SK-N-SH (cell line): Measurements from ENCODE around the gene KCNT1. TPM values are rescaled to one million over a fixed set of nuclear protein-coding genes. Genes with fewer than 3 reads are reported as not detected.

Experiments used
- CTCF ChIA-PET: fragments of 300-600, 350-600 bp; formaldehyde crosslinking; extraction: SDS; loops from one replicate; lab custom pipeline; 2021; lab: Yijun Ruan, JAX
- POLR2A ChIA-PET: fragments of 350-600 bp; sonication (Branson Sonifier 250); formaldehyde crosslinking; extraction: SDS; loops from one replicate; lab custom pipeline; 2020; ENCODE audit warnings: antibody characterized with exemption, inconsistent platforms; lab: Yijun Ruan, JAX
- DNase-seq: peaks from one replicate; pipeline ENCODE4 v3.0.0; 2012
- H2AFZ ChIP-seq: fragments of 200-600 bp; sonication (generic); 2 replicates; pipeline ENCODE4 v1.8.1; 2016; ENCODE audit warnings: antibody characterized with exemption, mild to moderate bottlenecking, low read depth
- H3F3A ChIP-seq: fragments of 200-600 bp; sonication (generic); replicated peaks from 2 replicates; pipeline ENCODE3; 2016; ENCODE audit warnings: antibody characterized with exemption, mild to moderate bottlenecking; ENCODE audit not compliant: insufficient read depth
- H3K27ac ChIP-seq, 2 experiments: fragments of 200-500 bp in 1 of 2; fragments of 200-600 bp in 1 of 2; sonication (Bioruptor generic) in 1 of 2; sonication (generic), shearing (Covaris generic) in 1 of 2; 2 replicates each; pipeline versions ENCODE4 v1.5.1 to v1.6.1; 2014 to 2016; ENCODE audit warnings: low read depth in 2 of 2, inconsistent platforms in 1 of 2, low read length in 1 of 2, mild to moderate bottlenecking in 1 of 2, mixed read lengths in 1 of 2
- H3K27me3 ChIP-seq: fragments of 200-600 bp; sonication (generic), shearing (Covaris generic); 2 replicates; pipeline ENCODE4 v1.6.1; 2016; ENCODE audit warnings: mixed run types; ENCODE audit not compliant: insufficient read depth
- H3K36me3 ChIP-seq, 2 experiments: fragments of 200-500 bp in 1 of 2; fragments of 200-600 bp in 1 of 2; sonication (Bioruptor generic) in 1 of 2; sonication (generic) in 1 of 2; replicated peaks in 1 of 2; 2 replicates each; pipeline versions ENCODE3 to v1.5.1; 2014 to 2016; ENCODE audit warnings: low read length in 1 of 2, mild to moderate bottlenecking in 1 of 2; ENCODE audit not compliant: insufficient read depth in 2 of 2, control insufficient read depth in 1 of 2
- H3K4me1 ChIP-seq, 2 experiments: fragments of 200-500 bp in 1 of 2; fragments of 200-600 bp in 1 of 2; sonication (Bioruptor generic) in 1 of 2; sonication (generic), shearing (Covaris generic) in 1 of 2; 2 replicates each; pipeline versions ENCODE4 v1.5.1 to v1.6.1; 2014 to 2016; ENCODE audit warnings: low read depth in 1 of 2, low read length in 1 of 2, mixed run types in 1 of 2; ENCODE audit not compliant: insufficient read depth in 2 of 2, control insufficient read depth in 1 of 2
- H3K4me2 ChIP-seq: fragments of 200-600 bp; sonication (generic), shearing (Covaris generic); 2 replicates; pipeline ENCODE4 v1.6.1; 2017; ENCODE audit warnings: mixed run types
- H3K4me3 ChIP-seq, 2 experiments: fragments of 200-500 bp in 1 of 2; fragments of 200-600 bp in 1 of 2; sonication (Bioruptor generic) in 1 of 2; sonication (generic), shearing (Covaris generic) in 1 of 2; 2 replicates each; pipeline versions ENCODE4 v1.5.1 to v1.8.1; 2014 to 2016; ENCODE audit warnings: low read depth in 2 of 2, inconsistent platforms in 1 of 2, low read length in 1 of 2, mild to moderate bottlenecking in 1 of 2, mixed read lengths in 1 of 2, moderate library complexity in 1 of 2
- H3K79me2 ChIP-seq: fragments of 200-600 bp; sonication (generic); 2 replicates; pipeline ENCODE4 v1.8.1; 2017; ENCODE audit warnings: mild to moderate bottlenecking; ENCODE audit not compliant: insufficient read depth
- H3K9ac ChIP-seq: fragments of 200-600 bp; sonication (generic); 2 replicates; pipeline ENCODE4 v1.6.1; 2017; ENCODE audit warnings: mixed run types
- H3K9me2 ChIP-seq: fragments of 200-600 bp; sonication (generic); 2 replicates; pipeline ENCODE4 v1.6.1; 2017; ENCODE audit warnings: mixed run types
- H3K9me3 ChIP-seq: fragments of 200-600 bp; sonication (generic); 2 replicates; pipeline ENCODE4 v1.6.1; 2017; ENCODE audit warnings: mixed run types, mild to moderate bottlenecking, moderate library complexity
- H4K20me1 ChIP-seq: fragments of 200-600 bp; sonication (generic); 2 replicates; pipeline ENCODE4 v1.6.1; 2017; ENCODE audit warnings: mild to moderate bottlenecking, mixed run types; ENCODE audit not compliant: insufficient read depth
- EP300 ChIP-seq, 2 experiments: IDR thresholded peaks; 2 replicates each; pipeline versions ENCODE4 v1.4.0 to v1.6.1; 2012; ENCODE audit warnings: borderline replicate concordance in 1 of 2, low read depth in 1 of 2, low read length in 1 of 2
- EZH2phosphoT487 ChIP-seq: fragments of 200-600 bp; sonication (generic); IDR thresholded peaks from 2 replicates; pipeline ENCODE4 v1.6.1; 2017; ENCODE audit warnings: low read depth, mixed run types, mild to moderate bottlenecking, antibody characterized with exemption, moderate library complexity, borderline replicate concordance
- FOSL2 ChIP-seq: IDR thresholded peaks from 2 replicates; pipeline ENCODE4 v1.4.0; 2012; ENCODE audit warnings: low read depth, mild to moderate bottlenecking, moderate library complexity, borderline replicate concordance
- FOXM1 ChIP-seq: IDR thresholded peaks from 2 replicates; pipeline ENCODE4 v1.4.0; 2012; ENCODE audit warnings: low read depth, mild to moderate bottlenecking
- GABPA ChIP-seq: IDR thresholded peaks from 2 replicates; pipeline ENCODE4 v1.4.0; 2012; ENCODE audit warnings: low read depth, mild to moderate bottlenecking
- GATA2 ChIP-seq: sonication (generic); formaldehyde crosslinking; IDR thresholded peaks from 2 replicates; pipeline ENCODE4 v1.5.0; 2020; ENCODE audit warnings: mild to moderate bottlenecking, missing genetic modification reagents
- JUND ChIP-seq: IDR thresholded peaks from 2 replicates; pipeline ENCODE4 v1.4.0; 2012
- MEF2A ChIP-seq: IDR thresholded peaks from 2 replicates; pipeline ENCODE4 v1.4.0; 2012; ENCODE audit warnings: low read depth, borderline replicate concordance
- NFIC ChIP-seq: IDR thresholded peaks from 2 replicates; pipeline ENCODE4 v1.4.0; 2012; ENCODE audit warnings: borderline replicate concordance
- NRF1 ChIP-seq: IDR thresholded peaks from 2 replicates; pipeline ENCODE4 v1.6.1; 2012; ENCODE audit warnings: low read depth, mild to moderate bottlenecking, low read length
- PBX3 ChIP-seq: IDR thresholded peaks from 2 replicates; pipeline ENCODE4; 2012
- POLR2AphosphoS5 ChIP-seq: IDR thresholded peaks from 2 replicates; pipeline ENCODE4 v1.6.1; 2012; ENCODE audit warnings: low read depth, low read length
- RAD21 ChIP-seq: IDR thresholded peaks from 2 replicates; pipeline ENCODE4 v1.6.1; 2012; ENCODE audit warnings: mild to moderate bottlenecking, low read length
- RXRA ChIP-seq: IDR thresholded peaks from 2 replicates; pipeline ENCODE4 v1.4.0; 2012; ENCODE audit warnings: low read depth, mild to moderate bottlenecking, borderline replicate concordance
- TAF1 ChIP-seq: IDR thresholded peaks from 2 replicates; pipeline ENCODE4 v1.6.1; 2012; ENCODE audit warnings: low read depth, mild to moderate bottlenecking, low read length, moderate library complexity, borderline replicate concordance
- TCF12 ChIP-seq: IDR thresholded peaks from 2 replicates; pipeline ENCODE4 v1.4.0; 2012
- TEAD4 ChIP-seq: IDR thresholded peaks from 2 replicates; pipeline ENCODE4 v1.4.0; 2012; ENCODE audit warnings: mild to moderate bottlenecking, borderline replicate concordance; ENCODE audit not compliant: insufficient read depth
- USF2 ChIP-seq: fragments of 150-350 bp; IDR thresholded peaks from 2 replicates; pipeline ENCODE4 v1.6.1; 2017; ENCODE audit warnings: antibody characterized with exemption, low read length, low read depth, borderline replicate concordance
- YY1 ChIP-seq: IDR thresholded peaks from 2 replicates; pipeline ENCODE4 v1.4.0; 2012; ENCODE audit warnings: low read depth, mild to moderate bottlenecking
- WGBS: methylation state at CpG from one replicate; pipeline ENCODE4 v1.1.6; 2017; ENCODE audit warnings: low lambda C conversion rate; 5-methylcytosine and 5-hydroxymethylcytosine counted together
- polyA plus RNA-seq, 3 experiments: library from polyadenylated mRNA; depleted of rRNA; stranded (reverse); fragments of >200 nt; gene quantifications; 2 replicates each; pipeline ENCODE4 v1.2.3, GENCODE V29; 2012
- TF ChIP-seq, protein P1 (sequence below): IDR thresholded peaks from 2 replicates; pipeline ENCODE4 v1.4.0; 2012; ENCODE audit warnings: low read depth
- TF ChIP-seq, protein P2 (sequence below): fragments of 200-600 bp; sonication (generic); IDR thresholded peaks from 2 replicates; pipeline ENCODE4 v1.6.1; 2017; ENCODE audit warnings: antibody characterized with exemption, mild to moderate bottlenecking, moderate library complexity
- TF ChIP-seq, protein P3 (sequence below): IDR thresholded peaks from 2 replicates; pipeline ENCODE4 v1.4.0; 2012; ENCODE audit warnings: low read depth, borderline replicate concordance
- TF ChIP-seq, protein P4 (sequence below): fragments of 150-350 bp; IDR thresholded peaks from 2 replicates; pipeline ENCODE4 v1.6.1; 2016; ENCODE audit warnings: mild to moderate bottlenecking, low read depth, low read length

Gene KCNT1
- polyA plus RNA-seq, 1 of the 3 experiments (the other 2 are of a cell fraction), result 0.08 TPM

GRCh38 chr9:135766251-135766650 lies 64.3 kb downstream of the KCNT1 start:
- TF ChIP-seq EZH2phosphoT487 (no peak), POLR2AphosphoS5 (no peak), FOSL2 (no peak), TAF1 (no peak), USF2 (no peak), MEF2A (no peak), FOXM1 (no peak), JUND (no peak), RXRA (no peak), RAD21 (no peak), NFIC (no peak), TCF12 (no peak), GABPA (no peak), EP300 (IDR thresholded peaks at IDR 0.05; ENCODE audit: borderline replicate concordance in 1 of 2, low read depth in 1 of 2, low read length in 1 of 2) (no peak), NRF1 (no peak)
- TF ChIP-seq, protein P1, sequence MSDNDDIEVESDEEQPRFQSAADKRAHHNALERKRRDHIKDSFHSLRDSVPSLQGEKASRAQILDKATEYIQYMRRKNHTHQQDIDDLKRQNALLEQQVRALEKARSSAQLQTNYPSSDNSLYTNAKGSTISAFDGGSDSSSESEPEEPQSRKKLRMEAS, result no peak
- TF ChIP-seq, protein P2, sequence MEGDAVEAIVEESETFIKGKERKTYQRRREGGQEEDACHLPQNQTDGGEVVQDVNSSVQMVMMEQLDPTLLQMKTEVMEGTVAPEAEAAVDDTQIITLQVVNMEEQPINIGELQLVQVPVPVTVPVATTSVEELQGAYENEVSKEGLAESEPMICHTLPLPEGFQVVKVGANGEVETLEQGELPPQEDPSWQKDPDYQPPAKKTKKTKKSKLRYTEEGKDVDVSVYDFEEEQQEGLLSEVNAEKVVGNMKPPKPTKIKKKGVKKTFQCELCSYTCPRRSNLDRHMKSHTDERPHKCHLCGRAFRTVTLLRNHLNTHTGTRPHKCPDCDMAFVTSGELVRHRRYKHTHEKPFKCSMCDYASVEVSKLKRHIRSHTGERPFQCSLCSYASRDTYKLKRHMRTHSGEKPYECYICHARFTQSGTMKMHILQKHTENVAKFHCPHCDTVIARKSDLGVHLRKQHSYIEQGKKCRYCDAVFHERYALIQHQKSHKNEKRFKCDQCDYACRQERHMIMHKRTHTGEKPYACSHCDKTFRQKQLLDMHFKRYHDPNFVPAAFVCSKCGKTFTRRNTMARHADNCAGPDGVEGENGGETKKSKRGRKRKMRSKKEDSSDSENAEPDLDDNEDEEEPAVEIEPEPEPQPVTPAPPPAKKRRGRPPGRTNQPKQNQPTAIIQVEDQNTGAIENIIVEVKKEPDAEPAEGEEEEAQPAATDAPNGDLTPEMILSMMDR, result no peak
- Histone ChIP-seq H3K4me2 (no peak overlapping the region), H3K36me3 (no peaks in the 10 kb centered on the region), H3K9me2 (no peaks in the 10 kb centered on the region), H3K27me3 (no peaks in the 10 kb centered on the region), H3K4me3 (no peak overlapping the region), H3K79me2 (no peaks in the 10 kb centered on the region), H4K20me1 (no peaks in the 10 kb centered on the region), H3K9ac (no peak overlapping the region), H2AFZ (no peak overlapping the region), H3K4me1 (no peaks in the 10 kb centered on the region), H3F3A (no peaks in the 10 kb centered on the region), H3K27ac (no peak overlapping the region), H3K9me3 (no peaks in the 10 kb centered on the region)
- ChIA-PET CTCF (interaction anchor here (0.6 kb wide), 1 partner anchor 64 kb away, joined by 3 read pairs; the partner anchor contains the start of gene KCNT1), POLR2A (no interaction called here)
- DNase-seq, result no peak
- WGBS, result no CpG with 5 or more reads among the region's 4 CpGs

- Histone ChIP-seq H3F3A (no peaks in the 10 kb centered on the region), H3K9me3 (no peaks in the 10 kb centered on the region), H4K20me1 (no peaks in the 10 kb centered on the region), H3K79me2 (no peaks in the 10 kb centered on the region), H3K27ac (no peak overlapping the region), H3K4me2 (no peak overlapping the region), H3K36me3 (no peaks in the 10 kb centered on the region), H3K9ac (no peak overlapping the region), H3K4me1 (no peaks in the 10 kb centered on the region), H3K4me3 (no peak overlapping the region), H2AFZ (no peak overlapping the region), H3K27me3 (no peaks in the 10 kb centered on the region), H3K9me2 (no peaks in the 10 kb centered on the region)
- WGBS, result 67% methylated on average over 4 of the region's 4 CpGs
- ChIA-PET CTCF (interaction anchor here (0.6 kb wide), 1 partner anchor 64 kb away, joined by 3 read pairs; the partner anchor contains the start of gene KCNT1), POLR2A (no interaction called here)
- no peak for DNase-seq
- no peak for TF ChIP-seq TEAD4
- TF ChIP-seq, protein P1, result no peak
- no peak for TF ChIP-seq TAF1
- TF ChIP-seq GATA2 (CRISPR knock-in tag), result no peak
- TF ChIP-seq RAD21, result no peak
- no peak for TF ChIP-seq GABPA
- no peak for TF ChIP-seq PBX3
- TF ChIP-seq FOXM1, result no peak
- TF ChIP-seq, protein P3, sequence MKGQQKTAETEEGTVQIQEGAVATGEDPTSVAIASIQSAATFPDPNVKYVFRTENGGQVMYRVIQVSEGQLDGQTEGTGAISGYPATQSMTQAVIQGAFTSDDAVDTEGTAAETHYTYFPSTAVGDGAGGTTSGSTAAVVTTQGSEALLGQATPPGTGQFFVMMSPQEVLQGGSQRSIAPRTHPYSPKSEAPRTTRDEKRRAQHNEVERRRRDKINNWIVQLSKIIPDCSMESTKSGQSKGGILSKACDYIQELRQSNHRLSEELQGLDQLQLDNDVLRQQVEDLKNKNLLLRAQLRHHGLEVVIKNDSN, result no peak
- TF ChIP-seq NRF1, result no peak
- TF ChIP-seq, protein P4, sequence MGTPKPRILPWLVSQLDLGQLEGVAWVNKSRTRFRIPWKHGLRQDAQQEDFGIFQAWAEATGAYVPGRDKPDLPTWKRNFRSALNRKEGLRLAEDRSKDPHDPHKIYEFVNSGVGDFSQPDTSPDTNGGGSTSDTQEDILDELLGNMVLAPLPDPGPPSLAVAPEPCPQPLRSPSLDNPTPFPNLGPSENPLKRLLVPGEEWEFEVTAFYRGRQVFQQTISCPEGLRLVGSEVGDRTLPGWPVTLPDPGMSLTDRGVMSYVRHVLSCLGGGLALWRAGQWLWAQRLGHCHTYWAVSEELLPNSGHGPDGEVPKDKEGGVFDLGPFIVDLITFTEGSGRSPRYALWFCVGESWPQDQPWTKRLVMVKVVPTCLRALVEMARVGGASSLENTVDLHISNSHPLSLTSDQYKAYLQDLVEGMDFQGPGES, result no peak
- no peak for TF ChIP-seq EP300 (IDR thresholded peaks at IDR 0.05; ENCODE audit: borderline replicate concordance in 1 of 2, low read depth in 1 of 2, low read length in 1 of 2)
- no peak for TF ChIP-seq YY1
- TF ChIP-seq MEF2A, result no peak
These were observed 64.7 kb downstream of the KCNT1 start for GRCh38 chr9:135766707-135767106.
